CD4-positive, alpha-beta memory T cell (primary cell): ENCODE data around the gene GAS2. TPM values are rescaled to one million over a fixed set of nuclear protein-coding genes. Genes with fewer than 3 reads are reported as not detected.
A peak's percentile ranks its signal among the peaks of the same experiment; 100 is the strongest.

ENCODE experiments used
- CTCF ChIA-PET: fragments of 350-600 bp; sonication (Branson Sonifier 250); formaldehyde crosslinking; loops from one replicate; lab custom pipeline; 2021; ENCODE audit warnings: inconsistent platforms; ENCODE audit not compliant: partially characterized antibody; lab: Charles Lee
- POLR2A ChIA-PET: fragments of 350-600 bp; sonication (Branson Sonifier 250); formaldehyde crosslinking; loops from one replicate; lab custom pipeline; 2021; ENCODE audit not compliant: partially characterized antibody; lab: Charles Lee
- DNase-seq, 5 donors: peaks; one replicate each; pipeline versions ENCODE4 v3.0.0 to v3.0.0-alpha.2; 2020 to 2022; ENCODE audit warnings: mixed read lengths in 1 of 5
- H3K27ac ChIP-seq: one replicate; pipeline ENCODE4 v1.7.0; 2013; ENCODE audit warnings: low read depth, low read length
- H3K27me3 ChIP-seq: 2 replicates; pipeline ENCODE4 v1.7.0; 2013; ENCODE audit warnings: mild to moderate bottlenecking, low read length, moderate library complexity; ENCODE audit not compliant: insufficient read depth
- H3K36me3 ChIP-seq: 2 replicates; pipeline ENCODE4 v1.7.0; 2013; ENCODE audit warnings: mild to moderate bottlenecking, low read length, moderate library complexity; ENCODE audit not compliant: insufficient read depth
- H3K4me1 ChIP-seq: 2 replicates; pipeline ENCODE4 v1.7.0; 2013; ENCODE audit warnings: mild to moderate bottlenecking, low read length, moderate library complexity; ENCODE audit not compliant: insufficient read depth
- H3K4me3 ChIP-seq, 2 donors: one replicate each; pipeline ENCODE4 v1.7.0; 2013; ENCODE audit warnings: low read length in 2 of 2, mild to moderate bottlenecking in 1 of 2
- H3K9me3 ChIP-seq, 2 donors: one replicate each; pipeline ENCODE4 v1.7.0; 2013; ENCODE audit warnings: low read length in 2 of 2, control low read depth in 1 of 2; ENCODE audit not compliant: control insufficient read depth in 1 of 2
- H3K27ac Mint-ChIP-seq, 7 donors: one replicate each; pipeline ENCODE4 v1.8.0; 2020 to 2021; ENCODE audit warnings: mixed read lengths in 7 of 7, mild to moderate bottlenecking in 6 of 7, inconsistent platforms in 3 of 7, moderate library complexity in 3 of 7
- H3K27me3 Mint-ChIP-seq, 2 donors: one replicate each; pipeline ENCODE4 v1.8.0; 2020 to 2021; ENCODE audit warnings: mixed read lengths in 2 of 2
- H3K36me3 Mint-ChIP-seq, 2 donors: one replicate each; pipeline ENCODE4 v1.8.0; 2020 to 2021; ENCODE audit warnings: mixed read lengths in 2 of 2, inconsistent platforms in 1 of 2, mild to moderate bottlenecking in 1 of 2
- H3K4me1 Mint-ChIP-seq, 4 donors: one replicate each; pipeline ENCODE4 v1.8.0; 2020 to 2021; ENCODE audit warnings: mixed read lengths in 4 of 4, mild to moderate bottlenecking in 1 of 4
- H3K4me3 Mint-ChIP-seq, 8 donors: one replicate each; pipeline ENCODE4 v1.8.0; 2020 to 2021; ENCODE audit warnings: mixed read lengths in 8 of 8, mild to moderate bottlenecking in 7 of 8, moderate library complexity in 6 of 8, inconsistent platforms in 3 of 8
- H3K9me3 Mint-ChIP-seq, 8 donors: one replicate each; pipeline ENCODE4 v1.8.0; 2020 to 2021; ENCODE audit warnings: mixed read lengths in 8 of 8, mild to moderate bottlenecking in 5 of 8, inconsistent platforms in 3 of 8, moderate library complexity in 1 of 8
- intact Hi-C: fragments of 100-400 bp; cut with micrococcal nuclease; formaldehyde crosslinking; loops from one replicate; pipeline ENCODE4 v1.15.1; 2023
- polyA plus RNA-seq, 2 donors: library from polyadenylated mRNA; unstranded; fragments of 300-500 nt; fragmentation: Illumina TruSeq; gene quantifications; one replicate each; pipeline ENCODE4 v1.2.3, GENCODE V29; 2021
- total RNA-seq, 2 experiments: library from RNA; stranded (reverse); gene quantifications; one replicate each; pipeline ENCODE4 v1.2.3, GENCODE V29; 2021

The GAS2 gene
- total and polyA plus RNA-seq, 4 experiments from 2014 or later = 2.7 to 3.4 (median 3.1) TPM

- CTCF ChIA-PET = interaction anchor here (2.3 kb wide), 1 partner anchor 13 kb away, joined by 9 read pairs; no protein-coding TSS in a partner anchor
- H3K4me3 Mint-ChIP-seq = no peak overlapping the region
- intact Hi-C loops = loop anchor here (10.0 kb wide), 1 partner anchor 230 kb away; no protein-coding TSS in a partner anchor
Measured at GRCh38 chr11:22774716-22775115, 108.3 kb downstream of the GAS2 start.

GRCh38 chr11:22775248-22775647, 108.8 kb downstream of the GAS2 start:
- Histone ChIP-seq H3K4me3 (no peak overlapping the region), H3K27ac (no peak overlapping the region), H3K36me3 (no peaks in the 10 kb centered on the region), H3K9me3 (no peaks in the 10 kb centered on the region), H3K4me1 (no peaks in the 10 kb centered on the region), H3K27me3 (no peaks in the 10 kb centered on the region)
- CTCF ChIA-PET = interaction anchor here (2.3 kb wide), 1 partner anchor 13 kb away, joined by 9 read pairs; no protein-coding TSS in a partner anchor
- intact Hi-C loops = loop anchor here (10.0 kb wide), 1 partner anchor 230 kb away; no protein-coding TSS in a partner anchor
- Mint-ChIP-seq H3K9me3 (no peaks in the 10 kb centered on the region), H3K4me3 (no peak overlapping the region), H3K4me1 (no peaks in the 10 kb centered on the region), H3K27me3 (peaks cover 8 to 14% of the 10 kb centered on the region in 2 donors), H3K27ac (no peak overlapping the region), H3K36me3 (no peaks in the 10 kb centered on the region)
- no peak for DNase-seq
- POLR2A ChIA-PET = no interaction called here

More at GRCh38 chr11:22774716-22775115, 108.3 kb downstream of the GAS2 start:
- Mint-ChIP-seq H3K27ac (no peak overlapping the region), H3K36me3 (no peaks in the 10 kb centered on the region), H3K27me3 (peaks cover 8 to 14% of the 10 kb centered on the region in 2 donors), H3K4me1 (no peaks in the 10 kb centered on the region), H3K9me3 (no peaks in the 10 kb centered on the region)
- POLR2A ChIA-PET = no interaction called here
- Histone ChIP-seq H3K36me3 (no peaks in the 10 kb centered on the region), H3K4me1 (no peaks in the 10 kb centered on the region), H3K27me3 (no peaks in the 10 kb centered on the region), H3K9me3 (no peaks in the 10 kb centered on the region), H3K4me3 (no peak overlapping the region), H3K27ac (no peak overlapping the region)
- DNase-seq = no peak

GRCh38 chr11:22778642-22779041, 112.2 kb downstream of the GAS2 start:
- no peak overlapping the region for H3K4me3 Mint-ChIP-seq
- H3K36me3 Mint-ChIP-seq = no peaks in the 10 kb centered on the region
- H3K4me1 Mint-ChIP-seq = peaks cover 2 to 7% (median 5%) of the 10 kb centered on the region in 4 donors
- Histone ChIP-seq H3K4me1 (no peaks in the 10 kb centered on the region), H3K9me3 (no peaks in the 10 kb centered on the region), H3K4me3 (no peak overlapping the region), H3K27me3 (no peaks in the 10 kb centered on the region), H3K36me3 (no peaks in the 10 kb centered on the region), H3K27ac (no peak overlapping the region)
- no peaks in the 10 kb centered on the region for H3K9me3 Mint-ChIP-seq
- peaks cover 8 to 14% of the 10 kb centered on the region in 2 donors for H3K27me3 Mint-ChIP-seq
- ChIA-PET POLR2A (no interaction called here), CTCF (interaction anchor here (1.2 kb wide), 1 partner anchor 9 kb away, joined by 3 read pairs; no protein-coding TSS in a partner anchor)
- no peak overlapping the region for H3K27ac Mint-ChIP-seq
- DNase-seq = no peak
- intact Hi-C loops = loop anchor here (10.0 kb wide), 1 partner anchor 234 kb away; no protein-coding TSS in a partner anchor

- POLR2A ChIA-PET = no interaction called here
- H3K27ac Mint-ChIP-seq = no peak overlapping the region
- intact Hi-C loops = loop anchor here (10.0 kb wide), 1 partner anchor 235 kb away; no protein-coding TSS in a partner anchor
Measured at GRCh38 chr11:22779850-22780249, 113.4 kb downstream of the GAS2 start.

GRCh38 chr11:22780952-22781593, 114.7 kb downstream of the GAS2 start:
- Mint-ChIP-seq H3K27me3 (peaks cover 6 to 9% of the 10 kb centered on the region in 2 donors), H3K9me3 (no peaks in the 10 kb centered on the region), H3K27ac (no peak overlapping the region), H3K4me3 (peak overlapping the region in 1 of 8 donors; percentile 5), H3K36me3 (no peaks in the 10 kb centered on the region), H3K4me1 (peaks cover 2 to 7% (median 5%) of the 10 kb centered on the region in 4 donors)
- H3K36me3 ChIP-seq = no peaks in the 10 kb centered on the region
- no peaks in the 10 kb centered on the region for H3K27me3 ChIP-seq
- ChIA-PET CTCF (interaction anchor here (0.7 to 1.3 kb wide), 2 partner anchors 374 to 451 kb away, joined by 3 read pairs; no protein-coding TSS in a partner anchor), POLR2A (no interaction called here)
- peak in 2 of 5 donors; percentile 2 for DNase-seq
- intact Hi-C loops = no loop called here
- H3K27ac ChIP-seq = no peak overlapping the region
- H3K4me3 ChIP-seq = no peak overlapping the region
- no peaks in the 10 kb centered on the region for H3K9me3 ChIP-seq
- H3K4me1 ChIP-seq = no peaks in the 10 kb centered on the region

More at GRCh38 chr11:22779850-22780249, 113.4 kb downstream of the GAS2 start:
- H3K27me3 Mint-ChIP-seq = peaks cover 8 to 11% of the 10 kb centered on the region in 2 donors
- H3K9me3 Mint-ChIP-seq = no peaks in the 10 kb centered on the region
- Histone ChIP-seq H3K27ac (no peak overlapping the region), H3K4me3 (no peak overlapping the region), H3K36me3 (no peaks in the 10 kb centered on the region), H3K9me3 (no peaks in the 10 kb centered on the region), H3K4me1 (no peaks in the 10 kb centered on the region), H3K27me3 (no peaks in the 10 kb centered on the region)
- H3K36me3 Mint-ChIP-seq = no peaks in the 10 kb centered on the region
- CTCF ChIA-PET = no interaction called here
- H3K4me3 Mint-ChIP-seq = no peak overlapping the region
- H3K4me1 Mint-ChIP-seq = peaks cover 2 to 7% (median 5%) of the 10 kb centered on the region in 4 donors
- DNase-seq = no peak

- Mint-ChIP-seq H3K9me3 (no peaks in the 10 kb centered on the region), H3K36me3 (no peaks in the 10 kb centered on the region), H3K4me1 (peaks cover 2 to 7% (median 5%) of the 10 kb centered on the region in 4 donors), H3K4me3 (no peak overlapping the region), H3K27me3 (peaks cover 4 to 9% of the 10 kb centered on the region in 2 donors), H3K27ac (no peak overlapping the region)
- no peaks in the 10 kb centered on the region for H3K4me1 ChIP-seq
- no peak for DNase-seq
- no peaks in the 10 kb centered on the region for H3K9me3 ChIP-seq
- H3K27me3 ChIP-seq = no peaks in the 10 kb centered on the region
- no peaks in the 10 kb centered on the region for H3K36me3 ChIP-seq
- POLR2A ChIA-PET = no interaction called here
- intact Hi-C loops = no loop called here
- H3K27ac ChIP-seq = no peak overlapping the region
- H3K4me3 ChIP-seq = no peak overlapping the region
- CTCF ChIA-PET = interaction anchor here (1.0 to 1.4 kb wide), 2 partner anchors 449 to 452 kb away, joined by 3 read pairs; no protein-coding TSS in a partner anchor
Measured at GRCh38 chr11:22785251-22785650, 118.8 kb downstream of the GAS2 start.

- CTCF ChIA-PET = interaction anchor here (1.4 to 2.4 kb wide), 6 partner anchors 10 to 453 kb away, joined by 3 to 35 read pairs (median 6); no protein-coding TSS in a partner anchor
- no peak for DNase-seq
- no peaks in the 10 kb centered on the region for H3K27me3 ChIP-seq
- no peaks in the 10 kb centered on the region for H3K36me3 ChIP-seq
- intact Hi-C loops = no loop called here
- no peaks in the 10 kb centered on the region for H3K9me3 ChIP-seq
- H3K36me3 Mint-ChIP-seq = no peaks in the 10 kb centered on the region
- no peak overlapping the region for H3K4me3 ChIP-seq
- no peaks in the 10 kb centered on the region for H3K9me3 Mint-ChIP-seq
- H3K27ac Mint-ChIP-seq = no peak overlapping the region
- H3K4me1 Mint-ChIP-seq = no peaks in the 10 kb centered on the region
- POLR2A ChIA-PET = no interaction called here
- H3K4me3 Mint-ChIP-seq = no peak overlapping the region
- H3K27ac ChIP-seq = no peak overlapping the region
- H3K27me3 Mint-ChIP-seq = peaks cover 4 to 9% of the 10 kb centered on the region in 2 donors
- H3K4me1 ChIP-seq = no peaks in the 10 kb centered on the region
Measured at GRCh38 chr11:22786475-22786874, 120.1 kb downstream of the GAS2 start.
